ENCODE data around the gene TMEM123.
"Not testable (repeated sequence)": the region's sequence is repeated elsewhere in the genome, so short reads cannot be mapped to it uniquely, and the experiment has no call there.

Gene TMEM123

GRCh38 chr11:102389253-102389652 lies 63.3 kb downstream of the TMEM123 start:
- DNase-seq = no peak

GRCh38 chr11:102387043-102387781 lies 65.4 kb downstream of the TMEM123 start:
- no peak for DNase-seq

GRCh38 chr11:102386136-102386734 lies 66.3 kb downstream of the TMEM123 start:
- no peak for DNase-seq

GRCh38 chr11:102385085-102386007 lies 67.2 kb downstream of the TMEM123 start:
- DNase-seq = no peak

GRCh38 chr11:102384419-102385079 lies 68.0 kb downstream of the TMEM123 start:
- DNase-seq = no peak

- DNase-seq = no peak
These were observed 68.7 kb downstream of the TMEM123 start for GRCh38 chr11:102383839-102384238.

- DNase-seq = no peak
These were observed 70.2 kb downstream of the TMEM123 start for GRCh38 chr11:102382384-102382783.

- DNase-seq = no peak
These were observed 73.7 kb downstream of the TMEM123 start for GRCh38 chr11:102378818-102379217.

GRCh38 chr11:102377891-102378290 lies 74.7 kb downstream of the TMEM123 start:
- no peak for DNase-seq

- DNase-seq = no peak
These were observed 76.7 kb downstream of the TMEM123 start for GRCh38 chr11:102375720-102376399.

- not testable (repeated sequence) for DNase-seq
These were observed 77.7 kb downstream of the TMEM123 start for GRCh38 chr11:102374633-102375424.

GRCh38 chr11:102368472-102368871 lies 84.1 kb downstream of the TMEM123 start:
- DNase-seq = no peak

GRCh38 chr11:102367364-102367763 lies 85.2 kb downstream of the TMEM123 start:
- DNase-seq = peak in 1 of 2 experiments; percentile 16

GRCh38 chr11:102364991-102365390 lies 87.6 kb downstream of the TMEM123 start:
- no peak for DNase-seq

GRCh38 chr11:102361086-102362031 lies 91.2 kb downstream of the TMEM123 start:
- DNase-seq = no peak

GRCh38 chr11:102360681-102361080 lies 91.9 kb downstream of the TMEM123 start:
- DNase-seq = no peak

- no peak for DNase-seq
These were observed 93.2 kb downstream of the TMEM123 start for GRCh38 chr11:102359372-102359771.

- no peak for DNase-seq
These were observed 95.4 kb downstream of the TMEM123 start for GRCh38 chr11:102357116-102357515.

GRCh38 chr11:102347462-102348370 lies 104.8 kb downstream of the TMEM123 start:
- DNase-seq = peak in 1 of 2 experiments; percentile 43
